ENCODE results near the gene ENTHD1. TPM values are rescaled to one million over a fixed set of nuclear protein-coding genes. Genes with fewer than 3 reads are reported as not detected.

ENTHD1 gene
- total RNA-seq, 3 donors from 2014 or later (not counting 1 experiment from before 2014, with no cell fraction given): not detected

DNA sequence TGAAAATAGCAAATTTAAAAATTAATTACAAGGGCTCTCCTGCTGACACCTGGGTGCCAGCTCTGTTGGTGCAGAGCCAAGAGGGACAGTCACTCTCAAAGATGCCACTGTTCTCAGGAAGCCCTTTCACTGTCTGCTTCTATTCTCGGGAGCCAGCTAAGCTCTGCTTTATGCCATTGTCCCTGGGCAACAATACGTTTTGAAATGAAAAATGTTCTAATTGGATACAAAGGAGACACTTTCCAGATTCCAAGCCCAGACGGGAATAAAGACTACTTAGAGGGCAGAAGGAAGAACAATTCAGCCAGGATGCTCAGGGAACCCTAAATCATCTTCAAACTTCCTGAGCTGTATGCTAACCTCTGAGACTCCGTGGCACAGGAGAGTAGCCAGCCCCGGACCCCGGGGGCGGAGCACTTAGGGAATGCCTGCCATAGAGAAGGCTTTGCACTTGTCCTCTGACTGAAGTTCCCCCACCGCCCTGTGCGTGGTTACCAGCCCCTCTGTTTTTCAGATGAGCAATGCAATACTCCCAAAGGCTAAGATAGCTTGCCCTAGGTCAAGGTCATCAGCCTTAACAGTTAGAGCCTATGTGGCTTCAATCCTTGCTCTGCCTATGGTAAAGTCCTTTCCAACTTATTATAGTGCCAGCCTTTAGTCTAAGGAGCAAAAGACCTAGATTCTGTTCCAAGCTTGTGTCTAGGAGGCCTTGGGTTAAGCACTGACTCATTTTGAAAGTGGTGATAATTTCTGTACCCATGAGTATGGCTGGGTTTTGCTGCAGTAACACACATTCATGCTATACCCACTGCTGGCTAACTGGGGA is 172.1 kb downstream of the ENTHD1 start:
- no peaks in the 10 kb centered on the region for H3K36me3 ChIP-seq (ENCODE audit: control insufficient read depth, insufficient read depth, low read length)
- 50% methylated on average over 9 of the region's 9 CpGs for WGBS (ENCODE audit: insufficient coverage)
- intact Hi-C loops (cut with micrococcal nuclease): no loop called here
- H3K9me3 Mint-ChIP-seq: no peaks in the 10 kb centered on the region
- H3K4me3 ChIP-seq (ENCODE audit: low read length): no peak overlapping the region
- no peaks in the 10 kb centered on the region for H3K27me3 ChIP-seq (ENCODE audit: control insufficient read depth, insufficient read depth, low read length)
- peaks cover 11% of the 10 kb centered on the region for H3K4me1 ChIP-seq (ENCODE audit: control insufficient read depth, insufficient read depth, low read length)
- H3K4me1 Mint-ChIP-seq: peaks cover 12 to 15% of the 10 kb centered on the region in 2 donors
- no peak overlapping the region for H3K4me3 Mint-ChIP-seq
- H3K36me3 Mint-ChIP-seq: no peaks in the 10 kb centered on the region
- peaks cover 1 to 9% of the 10 kb centered on the region in 2 donors for H3K27me3 Mint-ChIP-seq (ENCODE audit: low read depth in 2 of 2)
- TF ChIP-seq, protein P1, sequence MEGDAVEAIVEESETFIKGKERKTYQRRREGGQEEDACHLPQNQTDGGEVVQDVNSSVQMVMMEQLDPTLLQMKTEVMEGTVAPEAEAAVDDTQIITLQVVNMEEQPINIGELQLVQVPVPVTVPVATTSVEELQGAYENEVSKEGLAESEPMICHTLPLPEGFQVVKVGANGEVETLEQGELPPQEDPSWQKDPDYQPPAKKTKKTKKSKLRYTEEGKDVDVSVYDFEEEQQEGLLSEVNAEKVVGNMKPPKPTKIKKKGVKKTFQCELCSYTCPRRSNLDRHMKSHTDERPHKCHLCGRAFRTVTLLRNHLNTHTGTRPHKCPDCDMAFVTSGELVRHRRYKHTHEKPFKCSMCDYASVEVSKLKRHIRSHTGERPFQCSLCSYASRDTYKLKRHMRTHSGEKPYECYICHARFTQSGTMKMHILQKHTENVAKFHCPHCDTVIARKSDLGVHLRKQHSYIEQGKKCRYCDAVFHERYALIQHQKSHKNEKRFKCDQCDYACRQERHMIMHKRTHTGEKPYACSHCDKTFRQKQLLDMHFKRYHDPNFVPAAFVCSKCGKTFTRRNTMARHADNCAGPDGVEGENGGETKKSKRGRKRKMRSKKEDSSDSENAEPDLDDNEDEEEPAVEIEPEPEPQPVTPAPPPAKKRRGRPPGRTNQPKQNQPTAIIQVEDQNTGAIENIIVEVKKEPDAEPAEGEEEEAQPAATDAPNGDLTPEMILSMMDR (IDR thresholded peaks at IDR 0.05): no peak
- no peak overlapping the region for H3K27ac ChIP-seq (ENCODE audit: low read length)
- ATAC-seq (no peak), DNase-seq (no peak)
- no peak overlapping the region for H3K27ac Mint-ChIP-seq
- H3K9me3 ChIP-seq (ENCODE audit: control insufficient read depth, insufficient read depth, low read length): no peaks in the 10 kb centered on the region

DNA sequence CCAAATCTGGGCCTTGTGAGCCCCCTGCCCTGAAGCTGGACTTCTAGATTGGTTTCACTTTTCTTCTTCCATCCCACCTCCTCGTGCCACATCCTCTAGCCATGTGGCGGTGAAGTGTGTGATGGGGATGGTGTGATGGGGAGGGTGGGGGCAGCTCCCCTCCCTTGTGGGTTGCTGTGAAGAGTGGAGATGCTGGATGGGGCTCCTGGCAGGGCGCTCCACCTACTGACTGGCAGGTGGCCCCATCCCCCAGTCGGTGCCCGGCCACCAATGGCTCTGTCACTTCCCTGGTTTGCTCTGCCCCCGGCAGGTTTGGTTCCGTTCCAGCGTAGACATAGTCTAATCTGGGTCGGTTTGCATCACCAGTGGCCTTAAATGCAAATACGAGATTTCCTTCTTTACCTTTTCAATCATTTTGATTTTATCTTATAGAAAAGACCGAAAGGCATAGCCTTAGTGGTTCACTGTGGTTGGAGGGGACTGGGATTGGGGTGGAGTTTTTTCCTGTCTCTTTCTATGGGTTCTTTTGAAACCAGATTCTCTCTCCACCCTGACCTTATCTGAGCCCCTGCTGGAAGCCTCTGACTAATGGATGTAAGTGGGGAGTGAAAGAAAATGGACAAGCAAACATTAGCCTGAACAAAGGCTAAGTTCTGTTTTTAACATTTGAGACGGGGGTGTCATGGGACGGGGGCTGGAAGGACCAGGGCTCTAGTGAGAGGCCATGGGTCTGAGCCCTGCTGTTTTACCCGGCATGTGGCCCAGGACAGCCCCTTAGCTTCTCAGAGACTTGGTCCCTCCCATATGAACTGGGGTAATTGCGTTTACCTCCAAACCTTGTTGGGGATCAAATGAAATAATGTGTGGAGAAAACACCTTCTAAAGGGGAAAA is 173.8 kb downstream of the ENTHD1 start:
- ATAC-seq (peak; percentile 66 to 90 (median 76)), DNase-seq (no peak)
- TF ChIP-seq, protein P1 (IDR thresholded peaks at IDR 0.05): no peak
- Histone ChIP-seq H3K4me1 (ENCODE audit: control insufficient read depth, insufficient read depth, low read length) (peaks cover 11% of the 10 kb centered on the region), H3K9me3 (ENCODE audit: control insufficient read depth, insufficient read depth, low read length) (no peaks in the 10 kb centered on the region), H3K36me3 (ENCODE audit: control insufficient read depth, insufficient read depth, low read length) (no peaks in the 10 kb centered on the region), H3K27me3 (ENCODE audit: control insufficient read depth, insufficient read depth, low read length) (no peaks in the 10 kb centered on the region), H3K27ac (ENCODE audit: low read length) (no peak overlapping the region), H3K4me3 (ENCODE audit: low read length) (no peak overlapping the region)
- Mint-ChIP-seq H3K4me3 (peak overlapping the region; percentile 37), H3K9me3 (no peaks in the 10 kb centered on the region), H3K36me3 (no peaks in the 10 kb centered on the region), H3K27ac (peak overlapping the region in 1 of 2 donors; percentile 60), H3K27me3 (ENCODE audit: low read depth in 2 of 2) (peaks cover 0 to 9% of the 10 kb centered on the region in 2 donors), H3K4me1 (peaks cover 12 to 15% of the 10 kb centered on the region in 2 donors)
- intact Hi-C loops (cut with micrococcal nuclease): no loop called here
- 76% methylated on average over 12 of the region's 15 CpGs for WGBS (ENCODE audit: insufficient coverage)

DNA sequence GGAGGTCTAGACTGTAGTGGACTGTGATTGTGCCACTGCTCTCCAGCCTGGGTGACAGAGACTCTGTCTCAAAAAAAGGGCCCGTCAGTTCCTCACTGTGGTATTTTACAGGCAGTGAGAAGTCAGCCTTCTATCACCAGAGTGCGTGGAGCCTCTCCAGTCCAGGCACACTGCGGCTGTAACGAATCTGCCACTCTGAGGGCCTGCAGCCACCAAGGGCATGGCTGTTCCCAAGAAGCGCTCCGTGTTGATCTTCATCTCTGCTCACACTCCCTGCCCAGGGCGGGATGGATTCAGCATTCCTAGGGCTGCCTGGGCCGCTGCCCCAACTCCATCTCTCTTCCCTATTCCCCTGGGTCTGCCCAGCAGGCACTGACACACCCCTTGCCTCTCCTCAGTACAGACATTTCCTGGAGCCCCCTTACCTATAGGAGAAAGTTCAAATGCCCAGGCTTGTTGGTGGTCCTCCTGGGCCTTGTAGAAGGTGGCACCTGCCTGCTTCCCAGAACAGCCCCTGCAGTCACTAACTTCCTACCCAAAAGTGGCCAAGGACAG is 174.6 kb downstream of the ENTHD1 start:
- 93% methylated on average over 8 of the region's 8 CpGs for WGBS (ENCODE audit: insufficient coverage)
- Histone ChIP-seq H3K36me3 (ENCODE audit: control insufficient read depth, insufficient read depth, low read length) (no peaks in the 10 kb centered on the region), H3K4me1 (ENCODE audit: control insufficient read depth, insufficient read depth, low read length) (peaks cover 11% of the 10 kb centered on the region), H3K27ac (ENCODE audit: low read length) (no peak overlapping the region), H3K4me3 (ENCODE audit: low read length) (no peak overlapping the region), H3K27me3 (ENCODE audit: control insufficient read depth, insufficient read depth, low read length) (no peaks in the 10 kb centered on the region), H3K9me3 (ENCODE audit: control insufficient read depth, insufficient read depth, low read length) (no peaks in the 10 kb centered on the region)
- intact Hi-C loops (cut with micrococcal nuclease): no loop called here
- Mint-ChIP-seq H3K9me3 (no peaks in the 10 kb centered on the region), H3K27ac (peak overlapping the region in 1 of 2 donors; percentile 60), H3K27me3 (ENCODE audit: low read depth in 2 of 2) (peaks cover 0 to 9% of the 10 kb centered on the region in 2 donors), H3K4me1 (peaks cover 12 to 15% of the 10 kb centered on the region in 2 donors), H3K4me3 (peak overlapping the region; percentile 37), H3K36me3 (no peaks in the 10 kb centered on the region)
- TF ChIP-seq, protein P1 (IDR thresholded peaks at IDR 0.05): no peak
- no peak for DNase-seq
- peak in 1 of 3 donors; percentile 11 for ATAC-seq

All from natural killer cell (primary cell).